Measurements from ENCODE around the gene ZBTB20. TPM values are rescaled to one million over a fixed set of nuclear protein-coding genes. Genes with fewer than 3 reads are reported as not detected.

The ZBTB20 gene
- total RNA-seq, 6 donors from 2014 or later, result 40.0 to 150 (median 65.8) TPM

DNA sequence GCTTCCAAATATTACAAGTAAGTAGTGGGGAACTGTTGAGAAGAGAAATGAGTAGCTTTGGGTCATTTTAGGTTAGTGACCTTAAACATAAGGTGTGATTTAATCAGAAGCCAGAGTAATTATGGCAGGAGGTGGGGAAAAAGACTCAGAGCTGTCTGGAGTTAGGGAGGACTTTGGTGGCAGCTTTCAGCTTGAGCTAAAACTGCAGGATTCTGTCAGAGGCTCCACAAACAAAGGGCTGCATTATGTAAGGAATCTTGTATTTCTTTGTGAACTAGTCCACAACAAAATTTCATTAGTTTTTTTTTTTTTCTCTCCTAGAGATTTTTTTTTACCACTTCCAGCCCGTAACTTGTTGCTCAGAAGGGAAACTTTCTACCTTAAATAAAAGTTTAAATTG is 507.9 kb downstream of the ZBTB20 start:
- TF ChIP-seq EP300 (IDR thresholded peaks at IDR 0.05), result no peak
- TF ChIP-seq, protein P1, sequence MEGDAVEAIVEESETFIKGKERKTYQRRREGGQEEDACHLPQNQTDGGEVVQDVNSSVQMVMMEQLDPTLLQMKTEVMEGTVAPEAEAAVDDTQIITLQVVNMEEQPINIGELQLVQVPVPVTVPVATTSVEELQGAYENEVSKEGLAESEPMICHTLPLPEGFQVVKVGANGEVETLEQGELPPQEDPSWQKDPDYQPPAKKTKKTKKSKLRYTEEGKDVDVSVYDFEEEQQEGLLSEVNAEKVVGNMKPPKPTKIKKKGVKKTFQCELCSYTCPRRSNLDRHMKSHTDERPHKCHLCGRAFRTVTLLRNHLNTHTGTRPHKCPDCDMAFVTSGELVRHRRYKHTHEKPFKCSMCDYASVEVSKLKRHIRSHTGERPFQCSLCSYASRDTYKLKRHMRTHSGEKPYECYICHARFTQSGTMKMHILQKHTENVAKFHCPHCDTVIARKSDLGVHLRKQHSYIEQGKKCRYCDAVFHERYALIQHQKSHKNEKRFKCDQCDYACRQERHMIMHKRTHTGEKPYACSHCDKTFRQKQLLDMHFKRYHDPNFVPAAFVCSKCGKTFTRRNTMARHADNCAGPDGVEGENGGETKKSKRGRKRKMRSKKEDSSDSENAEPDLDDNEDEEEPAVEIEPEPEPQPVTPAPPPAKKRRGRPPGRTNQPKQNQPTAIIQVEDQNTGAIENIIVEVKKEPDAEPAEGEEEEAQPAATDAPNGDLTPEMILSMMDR (IDR thresholded peaks at IDR 0.05), result no peak
- TF ChIP-seq POLR2AphosphoS5 (IDR thresholded peaks at IDR 0.05), result no peak
- no peak for TF ChIP-seq POLR2A (IDR thresholded peaks at IDR 0.05)
- H3K27ac ChIP-seq, result no peak overlapping the region
- WGBS, 2 donors, result 93 to 97% methylated on average over 1 of the region's 1 CpG
- H3K27me3 ChIP-seq, result no peaks in the 10 kb centered on the region
- ATAC-seq (ENCODE audit: low FRiP score in 2 of 2) (no peak), DNase-seq (no peak)
- H3K9me3 ChIP-seq, result peaks cover 0 to 5% (median 0%) of the 10 kb centered on the region in 4 donors
- H3K36me3 ChIP-seq, result no peaks in the 10 kb centered on the region
- H3K4me3 ChIP-seq, result no peak overlapping the region
- no peaks in the 10 kb centered on the region for H3K4me1 ChIP-seq

DNA sequence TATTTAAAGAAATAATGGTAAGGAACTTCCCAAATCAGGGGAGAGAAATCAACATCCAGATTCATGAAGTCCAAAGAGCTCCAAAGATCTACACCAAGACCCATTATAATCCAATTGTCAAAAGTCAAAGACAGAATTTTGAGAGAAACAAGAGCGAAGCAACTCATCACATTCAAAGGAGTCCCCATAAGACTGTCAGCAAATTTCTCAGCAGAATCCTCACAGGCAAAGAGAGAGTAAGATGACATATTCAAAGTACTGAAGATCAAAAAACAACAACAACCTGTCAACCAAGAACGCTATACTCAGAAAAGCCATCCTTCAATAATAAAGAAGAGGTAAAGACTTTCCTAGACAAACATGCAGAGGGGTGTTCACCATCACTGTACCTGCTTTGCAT is 511.2 kb downstream of the ZBTB20 start:
- Histone ChIP-seq H3K27me3 (no peaks in the 10 kb centered on the region), H3K36me3 (no peaks in the 10 kb centered on the region), H3K4me3 (no peak overlapping the region), H3K27ac (no peak overlapping the region), H3K9me3 (peaks cover 0 to 5% (median 0%) of the 10 kb centered on the region in 4 donors), H3K4me1 (no peaks in the 10 kb centered on the region)
- ATAC-seq (ENCODE audit: low FRiP score in 2 of 2) (no peak), DNase-seq (no peak)
- TF ChIP-seq, protein P1 (IDR thresholded peaks at IDR 0.05), result no peak
- TF ChIP-seq POLR2AphosphoS5 (IDR thresholded peaks at IDR 0.05) (no peak), POLR2A (IDR thresholded peaks at IDR 0.05) (no peak), EP300 (IDR thresholded peaks at IDR 0.05) (no peak)
- 97 to 100% methylated on average over 2 of the region's 2 CpGs for WGBS, 2 donors

DNA sequence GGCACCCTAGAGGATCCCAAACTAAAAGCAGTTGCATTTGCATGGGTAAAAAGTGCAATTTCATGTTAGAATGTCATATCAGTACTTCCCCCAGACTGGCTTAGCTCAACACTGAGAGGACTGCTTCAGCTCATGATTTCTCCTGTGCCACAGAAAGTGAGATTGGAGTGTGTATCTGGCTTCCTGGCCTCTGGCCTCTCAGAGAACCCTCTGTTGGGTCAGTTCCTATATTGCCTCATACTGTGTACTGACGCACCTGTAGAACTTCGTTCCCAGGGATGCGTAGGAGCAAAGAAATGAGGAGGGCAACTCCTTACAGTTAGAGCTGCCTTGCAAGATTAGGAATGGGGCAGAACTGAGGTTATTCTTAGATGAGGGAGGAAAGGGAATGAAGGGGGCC is 512.5 kb downstream of the ZBTB20 start:
- TF ChIP-seq, protein P1 (IDR thresholded peaks at IDR 0.05), result no peak
- TF ChIP-seq EP300 (IDR thresholded peaks at IDR 0.05), result no peak
- TF ChIP-seq POLR2AphosphoS5 (IDR thresholded peaks at IDR 0.05), result no peak
- no peak for TF ChIP-seq POLR2A (IDR thresholded peaks at IDR 0.05)
- H3K4me3 ChIP-seq, result no peak overlapping the region
- ATAC-seq (ENCODE audit: low FRiP score in 2 of 2), result no peak
- no peaks in the 10 kb centered on the region for H3K4me1 ChIP-seq
- DNase-seq, result no peak
- no peaks in the 10 kb centered on the region for H3K36me3 ChIP-seq
- 94 to 96% methylated on average over 3 of the region's 3 CpGs for WGBS, 2 donors
- H3K27ac ChIP-seq, result no peak overlapping the region
- H3K9me3 ChIP-seq, result peaks cover 0 to 5% (median 0%) of the 10 kb centered on the region in 4 donors
- H3K27me3 ChIP-seq, result no peaks in the 10 kb centered on the region

DNA sequence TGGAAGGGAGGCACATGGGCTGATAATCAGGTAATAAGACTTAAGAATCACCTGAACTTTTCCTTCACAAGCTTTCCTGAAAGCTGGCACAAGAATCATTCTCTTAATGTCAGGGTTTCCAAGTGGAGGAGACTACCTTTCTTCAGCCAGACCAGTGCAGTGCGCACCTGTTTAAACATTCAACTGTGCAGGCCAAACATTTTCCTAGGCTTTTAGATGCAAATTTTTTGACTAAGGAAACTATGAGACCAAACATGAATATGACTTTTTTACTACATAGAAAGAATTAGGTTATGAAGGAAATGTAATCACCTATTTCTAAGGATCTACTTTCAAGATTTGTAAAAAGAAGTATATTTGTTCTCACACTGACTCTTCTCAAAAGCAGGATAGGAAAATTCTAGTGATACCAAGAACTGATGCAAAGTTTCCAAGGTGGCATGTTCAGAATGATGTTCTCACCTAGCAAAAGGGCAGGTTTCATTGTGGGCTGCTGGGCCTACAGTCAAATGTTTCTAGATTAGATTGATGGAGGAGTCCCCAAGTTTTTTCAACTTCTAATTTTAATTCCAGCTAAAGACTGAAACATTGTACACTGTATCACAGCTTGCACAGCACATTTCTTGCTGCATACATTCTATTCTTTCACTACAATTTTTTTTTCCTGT is 514.2 kb downstream of the ZBTB20 start:
- Histone ChIP-seq H3K36me3 (no peaks in the 10 kb centered on the region), H3K27me3 (no peaks in the 10 kb centered on the region), H3K4me3 (no peak overlapping the region), H3K4me1 (no peaks in the 10 kb centered on the region), H3K9me3 (peaks cover 0 to 5% (median 0%) of the 10 kb centered on the region in 4 donors), H3K27ac (no peak overlapping the region)
- ATAC-seq (ENCODE audit: low FRiP score in 2 of 2) (no peak), DNase-seq (no peak)
- 90% methylated on average over 1 of the region's 1 CpG for WGBS, 2 donors
- TF ChIP-seq POLR2AphosphoS5 (IDR thresholded peaks at IDR 0.05) (no peak), EP300 (IDR thresholded peaks at IDR 0.05) (no peak), POLR2A (IDR thresholded peaks at IDR 0.05) (no peak)
- TF ChIP-seq, protein P1 (IDR thresholded peaks at IDR 0.05), result no peak

DNA sequence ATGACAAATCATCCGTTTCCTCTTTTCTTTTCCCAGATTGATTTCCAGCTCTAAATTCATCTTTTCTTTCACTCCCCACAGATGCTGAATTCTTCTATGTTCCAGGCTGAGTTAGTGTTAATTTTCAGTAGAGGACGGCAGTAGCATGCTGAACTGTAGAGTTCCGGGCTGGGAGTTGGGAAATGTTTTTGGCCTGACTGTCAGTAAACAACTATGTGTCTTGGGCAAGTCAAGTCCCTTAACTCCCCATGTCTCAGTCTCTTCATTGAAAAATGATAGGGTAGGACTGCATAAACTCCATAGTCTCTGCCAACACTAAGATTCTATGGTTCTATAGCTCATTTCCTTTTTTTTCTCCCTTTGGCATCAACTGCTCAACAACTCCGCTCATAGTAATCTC is 519.3 kb downstream of the ZBTB20 start:
- 86% methylated on average over 4 of the region's 4 CpGs for WGBS, 2 donors
- Histone ChIP-seq H3K27ac (peak overlapping the region in 1 of 4 donors; percentile 5), H3K36me3 (no peaks in the 10 kb centered on the region), H3K4me1 (peaks cover 10 to 23% (median 15%) of the 10 kb centered on the region in 4 donors), H3K27me3 (no peaks in the 10 kb centered on the region), H3K4me3 (no peak overlapping the region), H3K9me3 (no peaks in the 10 kb centered on the region)
- DNase-seq, result no peak
- peak in 1 of 2 donors; percentile 63 for ATAC-seq (ENCODE audit: low FRiP score in 2 of 2)
- TF ChIP-seq POLR2AphosphoS5 (IDR thresholded peaks at IDR 0.05) (no peak), POLR2A (IDR thresholded peaks at IDR 0.05) (no peak), EP300 (IDR thresholded peaks at IDR 0.05) (no peak)
- TF ChIP-seq, protein P1 (IDR thresholded peaks at IDR 0.05), result no peak
